Neural crest cell (in vitro differentiated cells): ENCODE measurements around the gene RALY. TPM values are rescaled to one million over a fixed set of nuclear protein-coding genes. Genes with fewer than 3 reads are reported as not detected.

Experiments
- DNase-seq: peaks from one replicate; pipeline ENCODE4 v3.0.0; 2021; ENCODE audit warnings: low read depth, mixed read lengths, low spot score
- H3K27ac Mint-ChIP-seq: one replicate; pipeline ENCODE4 v1.8.0; 2021; ENCODE audit warnings: mild to moderate bottlenecking, mixed read lengths; ENCODE audit not compliant: unreplicated experiment
- H3K27me3 Mint-ChIP-seq: 2 replicates; pipeline ENCODE4 v1.8.0; 2021; ENCODE audit warnings: low read depth, mild to moderate bottlenecking, mixed read lengths
- H3K36me3 Mint-ChIP-seq: 2 replicates; pipeline ENCODE4 v1.8.0; 2021; ENCODE audit warnings: low read depth, mild to moderate bottlenecking, mixed read lengths
- H3K4me1 Mint-ChIP-seq: 2 replicates; pipeline ENCODE4 v1.8.0; 2021; ENCODE audit warnings: mixed read lengths
- H3K4me3 Mint-ChIP-seq: one replicate; pipeline ENCODE4 v1.8.0; 2021; ENCODE audit warnings: mild to moderate bottlenecking, mixed read lengths
- H3K9me3 Mint-ChIP-seq: 2 replicates; pipeline ENCODE4 v1.8.0; 2021; ENCODE audit warnings: mixed read lengths
- CTCF ChIP-seq: fragments of 200-600 bp; sonication (generic); conservative IDR thresholded peaks from 2 replicates; pipeline ENCODE4 v1.5.0; 2021; ENCODE audit warnings: antibody characterized with exemption, mild to moderate bottlenecking
- total RNA-seq: library from RNA; stranded (reverse); gene quantifications from 2 replicates; pipeline ENCODE4 v1.2.1, GENCODE V29; 2021

Gene RALY
- total RNA-seq, 1 donor from 2014 or later = 313 TPM

DNA sequence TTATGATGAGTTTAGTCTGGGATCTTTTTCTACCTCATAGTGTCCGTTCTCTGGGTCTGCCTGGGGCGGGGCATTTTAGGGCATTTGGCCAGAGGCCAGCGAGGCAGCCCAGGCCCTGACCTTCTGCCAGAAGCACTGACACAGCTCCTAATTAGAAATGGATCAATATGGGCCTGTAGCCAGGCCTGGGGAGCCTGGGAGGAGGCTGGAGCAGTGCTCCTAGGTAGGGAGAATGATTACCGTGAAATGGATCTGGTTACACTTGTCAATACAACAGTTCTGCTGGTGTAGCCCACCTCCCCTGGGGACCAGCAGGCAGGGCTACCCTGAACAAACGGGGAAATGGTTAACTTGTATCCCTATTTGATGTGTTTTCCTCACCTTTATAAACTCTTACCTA lies 23.0 kb downstream of the RALY start:
- Mint-ChIP-seq H3K4me1 (peaks cover 64% of the 10 kb centered on the region), H3K27me3 (no peaks in the 10 kb centered on the region), H3K27ac (no peak overlapping the region), H3K36me3 (peaks cover 9% of the 10 kb centered on the region), H3K4me3 (no peak overlapping the region), H3K9me3 (no peaks in the 10 kb centered on the region)
- no peak for DNase-seq
- TF ChIP-seq CTCF = no peak

DNA sequence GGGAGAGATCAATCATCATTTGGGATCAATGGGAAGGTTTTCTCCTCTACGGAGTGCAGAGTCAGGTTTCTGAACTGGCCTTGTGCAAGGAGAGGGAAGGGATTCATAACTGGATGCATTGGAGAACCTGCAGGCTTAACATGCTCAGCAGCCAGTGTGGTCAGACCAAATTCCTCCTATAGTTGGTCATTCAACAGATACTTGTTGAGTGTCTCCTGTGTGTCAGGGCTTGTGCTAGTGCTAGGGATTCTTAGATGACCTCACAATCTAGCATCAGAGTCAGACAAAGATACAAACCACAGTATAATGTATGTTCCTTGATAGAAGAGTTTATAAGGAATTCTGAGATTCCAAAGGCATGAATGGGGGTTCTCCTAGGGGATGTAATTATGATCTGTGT lies 23.9 kb downstream of the RALY start:
- TF ChIP-seq CTCF = no peak
- Mint-ChIP-seq H3K36me3 (peaks cover 9% of the 10 kb centered on the region), H3K4me1 (peaks cover 62% of the 10 kb centered on the region), H3K27me3 (no peaks in the 10 kb centered on the region), H3K4me3 (no peak overlapping the region), H3K9me3 (no peaks in the 10 kb centered on the region), H3K27ac (no peak overlapping the region)
- no peak for DNase-seq

GRCh38 chr20:34018166-34018565 lies 24.5 kb downstream of the RALY start:
- H3K36me3 Mint-ChIP-seq = peaks cover 9% of the 10 kb centered on the region
- DNase-seq = no peak
- no peak overlapping the region for H3K27ac Mint-ChIP-seq
- H3K9me3 Mint-ChIP-seq = no peaks in the 10 kb centered on the region
- TF ChIP-seq CTCF = no peak
- peaks cover 59% of the 10 kb centered on the region for H3K4me1 Mint-ChIP-seq
- no peaks in the 10 kb centered on the region for H3K27me3 Mint-ChIP-seq
- no peak overlapping the region for H3K4me3 Mint-ChIP-seq

GRCh38 chr20:34022151-34022838 lies 28.6 kb downstream of the RALY start:
- Mint-ChIP-seq H3K9me3 (no peaks in the 10 kb centered on the region), H3K27me3 (no peaks in the 10 kb centered on the region), H3K36me3 (peaks cover 9% of the 10 kb centered on the region), H3K27ac (no peak overlapping the region), H3K4me1 (peaks cover 49% of the 10 kb centered on the region), H3K4me3 (no peak overlapping the region)
- no peak for DNase-seq
- peak; percentile 56 for TF ChIP-seq CTCF

DNA sequence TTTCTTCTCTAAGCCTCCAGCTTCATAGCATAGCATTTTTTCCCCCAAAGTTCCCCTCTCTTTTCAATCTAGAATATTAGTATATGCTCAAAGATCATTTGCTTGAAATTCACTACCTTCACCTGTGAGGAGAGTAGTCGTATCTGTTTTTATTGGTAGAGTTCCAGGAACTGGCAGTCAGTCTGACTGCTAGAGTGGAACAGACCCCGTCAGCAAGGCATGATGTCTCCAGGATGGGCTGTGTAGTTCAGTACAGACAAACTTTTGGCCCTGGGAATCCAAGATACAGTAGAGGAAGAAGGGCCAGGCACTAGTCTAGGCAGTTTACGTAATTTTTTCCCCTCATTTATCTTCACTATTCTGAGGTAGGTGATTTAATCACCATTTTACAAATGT lies 29.1 kb downstream of the RALY start:
- no peaks in the 10 kb centered on the region for H3K27me3 Mint-ChIP-seq
- peaks cover 49% of the 10 kb centered on the region for H3K4me1 Mint-ChIP-seq
- no peak for TF ChIP-seq CTCF
- H3K36me3 Mint-ChIP-seq = peaks cover 6% of the 10 kb centered on the region
- H3K27ac Mint-ChIP-seq = peak overlapping the region; percentile 17
- no peak for DNase-seq
- H3K9me3 Mint-ChIP-seq = no peaks in the 10 kb centered on the region
- H3K4me3 Mint-ChIP-seq = no peak overlapping the region
